Daoy (cell line): Measurements from ENCODE around the gene FAM161A. TPM values are rescaled to one million over a fixed set of nuclear protein-coding genes. Genes with fewer than 3 reads are reported as not detected.

ENCODE experiments used
- DNase-seq: peaks from one replicate; pipeline ENCODE4 v3.0.0-alpha.2; 2015; ENCODE audit warnings: low read depth
- total RNA-seq: library from RNA; depleted of rRNA; stranded (reverse); fragments of >200 nt; shearing (Covaris generic); gene quantifications from 2 replicates; pipeline ENCODE4 v1.2.3, GENCODE V29; 2014; rRNA removed

Gene FAM161A
- total RNA-seq, 1 experiment from 2014 or later, result 4.0 TPM

GRCh38 chr2:61787941-61788563, 65.8 kb downstream of the FAM161A start:
- no peak for DNase-seq

GRCh38 chr2:61786876-61787275, 67.0 kb downstream of the FAM161A start:
- DNase-seq, result no peak

GRCh38 chr2:61785583-61785982, 68.3 kb downstream of the FAM161A start:
- DNase-seq, result no peak

DNA sequence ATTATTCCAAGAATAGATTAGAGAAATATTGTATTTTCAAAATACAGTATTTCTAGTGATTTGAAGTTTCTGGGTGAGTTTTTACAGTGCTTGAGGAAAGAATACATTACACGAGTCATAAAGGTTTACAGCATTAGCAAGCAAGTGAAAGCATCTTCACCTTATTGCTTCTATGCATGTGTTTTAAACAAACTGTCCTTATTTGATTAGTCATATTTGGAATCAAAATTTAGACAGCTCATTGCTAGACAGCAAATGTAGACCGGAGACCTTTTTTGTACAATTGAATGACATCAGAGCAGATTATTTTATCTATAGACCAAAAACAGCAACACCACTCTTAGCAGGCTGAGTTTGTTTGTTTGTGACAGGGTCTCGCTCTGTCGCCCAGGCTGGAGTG, 69.2 kb downstream of the FAM161A start:
- no peak for DNase-seq

DNA sequence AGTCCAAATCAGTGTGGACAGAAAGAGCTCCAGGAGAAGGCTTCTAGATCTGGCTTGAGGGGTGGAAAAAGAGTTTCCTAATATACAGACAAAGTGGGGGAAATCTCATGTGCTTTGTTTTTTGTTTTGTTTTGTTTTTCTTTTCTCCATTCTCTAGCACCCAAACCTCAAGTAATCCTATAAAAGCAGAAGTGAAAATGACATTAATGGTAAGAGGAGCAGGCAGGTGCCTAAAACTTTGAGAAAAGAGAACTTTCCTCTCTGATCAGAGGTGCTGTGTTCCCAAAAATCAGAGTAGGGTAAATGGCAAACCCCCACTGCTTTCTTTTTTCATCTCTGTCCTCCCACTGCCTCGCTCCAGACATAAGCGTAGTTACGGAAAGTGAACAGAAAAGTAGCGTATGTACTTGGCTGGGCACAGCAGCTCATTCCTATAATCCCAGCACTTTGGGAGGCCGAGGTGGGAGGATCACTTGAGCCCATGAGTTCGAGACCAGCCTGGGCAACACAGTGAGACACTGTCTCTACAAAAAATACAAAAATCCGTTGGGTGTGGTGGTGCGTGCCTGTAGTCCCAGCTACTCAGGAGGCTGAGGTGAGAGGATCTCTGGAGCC, 77.8 kb downstream of the FAM161A start:
- DNase-seq, result no peak

Other genes with a start within 250 kb of the FAM161A start
- 310 and 360 TPM in 2 replicates for gene CCT4, start 34.6 kb upstream of the FAM161A start, total RNA-seq
- 56.6 and 75.8 TPM in 2 replicates for gene COMMD1, start 51.6 kb upstream of the FAM161A start, total RNA-seq